Hippocampal formation (tissue), 2 donors: ENCODE results near the gene KLHL1.

Source experiments
- DNase-seq, 2 donors: peaks; one replicate each; lab custom pipeline; 2025; lab: John Stamatoyannopoulos, UW

KLHL1 gene

GRCh38 chr13:69872321-69873047, 235.8 kb downstream of the KLHL1 start:
- no peak for DNase-seq

GRCh38 chr13:69866555-69866954, 241.7 kb downstream of the KLHL1 start:
- DNase-seq = no peak

- peak in 1 of 2 donors; percentile 19 for DNase-seq
Measured at GRCh38 chr13:69857183-69857821, 250.9 kb downstream of the KLHL1 start.

GRCh38 chr13:69856331-69856730, 251.9 kb downstream of the KLHL1 start:
- DNase-seq = no peak

GRCh38 chr13:69828527-69828926, 279.7 kb downstream of the KLHL1 start:
- no peak for DNase-seq

GRCh38 chr13:69820180-69820579, 288.1 kb downstream of the KLHL1 start:
- DNase-seq = no peak

- DNase-seq = no peak
Measured at GRCh38 chr13:69817333-69817869, 290.9 kb downstream of the KLHL1 start.

- DNase-seq = no peak
Measured at GRCh38 chr13:69809152-69809551, 299.1 kb downstream of the KLHL1 start.

GRCh38 chr13:69796256-69796655, 312.0 kb downstream of the KLHL1 start:
- no peak for DNase-seq

GRCh38 chr13:69793783-69794453, 314.3 kb downstream of the KLHL1 start:
- no peak for DNase-seq

- DNase-seq = no peak
Measured at GRCh38 chr13:69776937-69777336, 331.3 kb downstream of the KLHL1 start.

GRCh38 chr13:69769608-69770007, 338.6 kb downstream of the KLHL1 start:
- DNase-seq = no peak

- no peak for DNase-seq
Measured at GRCh38 chr13:69761581-69761980, 346.7 kb downstream of the KLHL1 start.

GRCh38 chr13:69755101-69755500, 353.2 kb downstream of the KLHL1 start:
- no peak for DNase-seq

GRCh38 chr13:69751259-69751658, 357.0 kb downstream of the KLHL1 start:
- DNase-seq = no peak

- no peak for DNase-seq
Measured at GRCh38 chr13:69737129-69737935, 370.9 kb downstream of the KLHL1 start.

- DNase-seq = no peak
Measured at GRCh38 chr13:69721631-69722030, 386.6 kb downstream of the KLHL1 start.

- no peak for DNase-seq
Measured at GRCh38 chr13:69720278-69720983, 387.8 kb downstream of the KLHL1 start.

GRCh38 chr13:69706807-69707206, 401.4 kb downstream of the KLHL1 start:
- no peak for DNase-seq

GRCh38 chr13:69704311-69704710, 403.9 kb downstream of the KLHL1 start:
- no peak for DNase-seq

GRCh38 chr13:69690999-69691398, 417.3 kb downstream of the KLHL1 start:
- no peak for DNase-seq
